DND-41 (cell line): ENCODE results near the gene ITGA2.

Source experiments
- ATAC-seq: fragments of 200-7000 bp; cut with Tn5 transposase; 3 replicates; pipeline ENCODE4 v1.9.1; 2021; ENCODE audit warnings: low read depth; ENCODE audit not compliant: insufficient read depth
- DNase-seq: peaks from one replicate; pipeline ENCODE4 v3.0.0-alpha.2; 2020
- H2AFZ ChIP-seq: 2 replicates; pipeline ENCODE4 v1.6.0; 2012; ENCODE audit warnings: low read depth, low read length
- H3K27ac ChIP-seq: 2 replicates; pipeline ENCODE4 v1.5.1; 2012; ENCODE audit warnings: low read length, inconsistent platforms
- H3K27me3 ChIP-seq: fragments of 200-600 bp; sonication (generic); 2 replicates; pipeline ENCODE4 v1.6.0; 2012; ENCODE audit warnings: low read length, mild to moderate bottlenecking, inconsistent platforms; ENCODE audit not compliant: insufficient read depth, poor library complexity
- H3K36me3 ChIP-seq: 2 replicates; pipeline ENCODE4 v1.5.1; 2012; ENCODE audit warnings: low read length, inconsistent platforms; ENCODE audit not compliant: insufficient read depth
- H3K4me1 ChIP-seq: 2 replicates; pipeline ENCODE4 v1.5.1; 2012; ENCODE audit warnings: mild to moderate bottlenecking, low read length; ENCODE audit not compliant: insufficient read depth
- H3K4me2 ChIP-seq: 2 replicates; pipeline ENCODE4 v1.6.0; 2012; ENCODE audit warnings: mild to moderate bottlenecking, moderate library complexity, low read length, inconsistent platforms; ENCODE audit not compliant: insufficient read depth
- H3K4me3 ChIP-seq, 2 experiments: fragments of 200-600 bp in 1 of 2; shearing (Covaris generic) in 1 of 2; 2 replicates each; pipeline ENCODE4 v1.5.1; 2012 to 2016; ENCODE audit warnings: inconsistent platforms in 2 of 2, low read length in 2 of 2, mild to moderate bottlenecking in 2 of 2, low read depth in 1 of 2, moderate library complexity in 1 of 2
- H3K79me2 ChIP-seq: 2 replicates; pipeline ENCODE4 v1.6.0; 2012; ENCODE audit warnings: low read length, inconsistent platforms; ENCODE audit not compliant: insufficient read depth
- H3K9ac ChIP-seq: 2 replicates; pipeline ENCODE4 v1.6.0; 2012; ENCODE audit warnings: low read depth, mild to moderate bottlenecking, inconsistent platforms, low read length, moderate library complexity
- H3K9me3 ChIP-seq: 2 replicates; pipeline ENCODE4 v1.5.1; 2012; ENCODE audit warnings: low read length, moderate library complexity, mild to moderate bottlenecking, inconsistent platforms; ENCODE audit not compliant: insufficient read depth, severe bottlenecking
- H4K20me1 ChIP-seq: 2 replicates; pipeline ENCODE4 v1.6.0; 2012; ENCODE audit warnings: low read length; ENCODE audit not compliant: insufficient read depth
- EZH2 ChIP-seq: IDR thresholded peaks from 3 replicates; pipeline ENCODE4 v1.6.1; 2012; ENCODE audit warnings: borderline replicate concordance, low read depth, mild to moderate bottlenecking, moderate library complexity, low read length, inconsistent platforms; ENCODE audit not compliant: severe bottlenecking
- TF ChIP-seq, protein P1 (sequence below): IDR thresholded peaks from 2 replicates; pipeline ENCODE4 v1.5.1; 2012; ENCODE audit warnings: borderline replicate concordance, low read length, moderate library complexity, mild to moderate bottlenecking; ENCODE audit not compliant: poor library complexity, severe bottlenecking; ENCODE audit errors: extremely low read depth

Gene ITGA2

DNA sequence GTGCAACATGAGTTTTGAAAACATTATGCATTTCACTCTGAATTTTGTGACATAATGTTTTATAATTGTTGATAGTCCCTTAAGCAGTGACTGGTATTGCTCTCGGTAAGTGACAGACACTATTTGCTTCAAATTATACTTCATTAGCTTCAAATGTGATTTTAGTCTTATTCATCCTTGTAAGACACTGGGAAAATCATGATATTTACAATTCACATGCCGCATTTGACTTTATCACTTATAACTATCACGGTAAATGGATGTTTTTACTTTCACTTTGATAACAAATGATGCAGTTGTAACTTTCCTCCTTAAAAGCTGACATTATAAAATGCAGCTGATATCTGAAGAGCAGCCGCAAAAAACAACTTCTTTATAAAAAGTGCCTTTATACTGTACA, 44.1 kb upstream of the ITGA2 start:
- H3K9ac ChIP-seq = 0 out of 2 replicates have a peak overlapping the region, but pooled peaks have one; percentile 20

DNA sequence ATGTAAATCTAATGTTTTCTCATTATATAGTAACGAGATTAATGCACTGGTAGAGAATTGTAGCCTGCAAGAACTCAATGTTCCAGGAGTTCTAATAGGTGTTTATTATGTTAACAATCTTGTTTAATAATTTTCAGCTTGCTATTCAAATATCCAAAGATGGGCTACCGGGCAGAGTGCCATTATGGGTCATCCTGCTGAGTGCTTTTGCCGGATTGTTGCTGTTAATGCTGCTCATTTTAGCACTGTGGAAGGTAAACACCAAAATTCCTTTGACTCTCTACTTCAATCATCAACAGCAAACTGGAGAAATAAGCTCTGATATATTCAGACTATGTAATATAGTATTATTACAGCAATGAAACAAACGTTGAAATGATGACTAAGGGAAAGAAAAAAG, 41.9 kb upstream of the ITGA2 start:
- H3K4me3 ChIP-seq = no peak overlapping the region
- ATAC-seq = no peak
- no peak overlapping the region for H2AFZ ChIP-seq
- H4K20me1 ChIP-seq = no peaks in the 10 kb centered on the region
- no peak overlapping the region for H3K27ac ChIP-seq
- H3K4me1 ChIP-seq = peaks cover 27% of the 10 kb centered on the region
- H3K79me2 ChIP-seq = no peaks in the 10 kb centered on the region
- H3K9ac ChIP-seq = no peak overlapping the region
- H3K27me3 ChIP-seq = no peaks in the 10 kb centered on the region
- peaks cover 13% of the 10 kb centered on the region for H3K36me3 ChIP-seq
- no peak for TF ChIP-seq EZH2
- TF ChIP-seq, protein P1, sequence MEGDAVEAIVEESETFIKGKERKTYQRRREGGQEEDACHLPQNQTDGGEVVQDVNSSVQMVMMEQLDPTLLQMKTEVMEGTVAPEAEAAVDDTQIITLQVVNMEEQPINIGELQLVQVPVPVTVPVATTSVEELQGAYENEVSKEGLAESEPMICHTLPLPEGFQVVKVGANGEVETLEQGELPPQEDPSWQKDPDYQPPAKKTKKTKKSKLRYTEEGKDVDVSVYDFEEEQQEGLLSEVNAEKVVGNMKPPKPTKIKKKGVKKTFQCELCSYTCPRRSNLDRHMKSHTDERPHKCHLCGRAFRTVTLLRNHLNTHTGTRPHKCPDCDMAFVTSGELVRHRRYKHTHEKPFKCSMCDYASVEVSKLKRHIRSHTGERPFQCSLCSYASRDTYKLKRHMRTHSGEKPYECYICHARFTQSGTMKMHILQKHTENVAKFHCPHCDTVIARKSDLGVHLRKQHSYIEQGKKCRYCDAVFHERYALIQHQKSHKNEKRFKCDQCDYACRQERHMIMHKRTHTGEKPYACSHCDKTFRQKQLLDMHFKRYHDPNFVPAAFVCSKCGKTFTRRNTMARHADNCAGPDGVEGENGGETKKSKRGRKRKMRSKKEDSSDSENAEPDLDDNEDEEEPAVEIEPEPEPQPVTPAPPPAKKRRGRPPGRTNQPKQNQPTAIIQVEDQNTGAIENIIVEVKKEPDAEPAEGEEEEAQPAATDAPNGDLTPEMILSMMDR = no peak
- no peak for DNase-seq
- H3K4me2 ChIP-seq = no peak overlapping the region
- no peaks in the 10 kb centered on the region for H3K9me3 ChIP-seq

More for the DNA sequence above, 44.1 kb upstream of the ITGA2 start:
- Histone ChIP-seq H2AFZ (0 out of 2 replicates have a peak overlapping the region, but pooled peaks have one; percentile 2), H3K27ac (peak overlapping the region; percentile 25; the same call in 1 of the 2 replicates), H3K36me3 (peaks cover 19% of the 10 kb centered on the region), H3K9me3 (no peaks in the 10 kb centered on the region), H3K27me3 (no peaks in the 10 kb centered on the region), H4K20me1 (no peaks in the 10 kb centered on the region), H3K4me3 (peak overlapping the region in 1 of 2 experiments; percentile 30; a peak in 2 of 4 replicates), H3K4me2 (peak overlapping the region; percentile 44), H3K4me1 (peaks cover 27% of the 10 kb centered on the region), H3K79me2 (no peaks in the 10 kb centered on the region)
- TF ChIP-seq, protein P1 = no peak
- TF ChIP-seq EZH2 = no peak
- ATAC-seq (no peak), DNase-seq (no peak)

DNA sequence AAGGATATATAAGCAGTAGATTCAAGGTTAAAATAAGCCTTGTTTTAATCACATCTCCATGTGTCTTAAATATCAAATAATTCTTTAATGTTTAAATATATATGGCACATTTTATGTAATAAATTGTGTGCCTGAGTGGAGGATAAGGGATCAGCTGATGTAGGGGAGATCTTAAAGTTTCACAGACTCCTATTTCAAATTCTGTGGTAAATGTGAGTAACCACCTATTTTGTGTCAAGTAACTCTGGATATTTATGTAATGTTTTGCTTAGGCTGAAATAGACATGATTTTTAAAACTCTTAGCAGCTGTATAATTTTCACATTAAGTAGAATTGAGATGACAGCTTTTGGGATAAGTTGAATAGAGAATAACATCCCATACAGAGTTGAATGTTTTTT, 41.3 kb upstream of the ITGA2 start:
- H2AFZ ChIP-seq = no peak overlapping the region
- H3K4me2 ChIP-seq = no peak overlapping the region
- H3K9me3 ChIP-seq = no peaks in the 10 kb centered on the region
- H3K27me3 ChIP-seq = no peaks in the 10 kb centered on the region
- no peaks in the 10 kb centered on the region for H3K79me2 ChIP-seq
- H3K9ac ChIP-seq = no peak overlapping the region
- peaks cover 27% of the 10 kb centered on the region for H3K4me1 ChIP-seq
- ATAC-seq (no peak), DNase-seq (no peak)
- TF ChIP-seq, protein P1 = no peak
- TF ChIP-seq EZH2 = no peak
- H4K20me1 ChIP-seq = no peaks in the 10 kb centered on the region
- no peak overlapping the region for H3K4me3 ChIP-seq
- H3K36me3 ChIP-seq = peaks cover 17% of the 10 kb centered on the region
- H3K27ac ChIP-seq = no peak overlapping the region
